GM18867 (cell line): ENCODE data around the gene TMEM72.

Experiments used
- ATAC-seq: cut with Tn5 transposase; IDR thresholded peaks from one replicate; pipeline ENCODE4 v1.9.1; 2021; ENCODE audit warnings: mild to moderate bottlenecking, moderate library complexity; ENCODE audit not compliant: unreplicated experiment

Gene TMEM72

GRCh38 chr10:44933451-44934321 lies 22.5 kb downstream of the TMEM72 start:
- no peak for ATAC-seq

- ATAC-seq = no peak
Measured at GRCh38 chr10:44934416-44935200, 23.5 kb downstream of the TMEM72 start.

- ATAC-seq = no peak
Measured at GRCh38 chr10:44935201-44935965, 24.2 kb downstream of the TMEM72 start.

- no peak for ATAC-seq
Measured at GRCh38 chr10:44935966-44936295, 24.8 kb downstream of the TMEM72 start.

GRCh38 chr10:44936314-44936975 lies 25.3 kb downstream of the TMEM72 start:
- no peak for ATAC-seq

- no peak for ATAC-seq
Measured at GRCh38 chr10:44937196-44938005, 26.3 kb downstream of the TMEM72 start.

GRCh38 chr10:44938956-44939355 lies 27.8 kb downstream of the TMEM72 start:
- ATAC-seq = no peak

GRCh38 chr10:44939691-44940401 lies 28.7 kb downstream of the TMEM72 start:
- ATAC-seq = no peak

- ATAC-seq = no peak
Measured at GRCh38 chr10:44944354-44944753, 33.2 kb downstream of the TMEM72 start.

- peak; percentile 63 for ATAC-seq
Measured at GRCh38 chr10:44946205-44946604, 35.1 kb downstream of the TMEM72 start.

- peak; percentile 47 for ATAC-seq
Measured at GRCh38 chr10:44947371-44948152, 36.4 kb downstream of the TMEM72 start.

GRCh38 chr10:44948642-44949041 lies 37.5 kb downstream of the TMEM72 start:
- ATAC-seq = no peak

- no peak for ATAC-seq
Measured at GRCh38 chr10:44949127-44949802, 38.1 kb downstream of the TMEM72 start.

- ATAC-seq = no peak
Measured at GRCh38 chr10:44949915-44950314, 38.8 kb downstream of the TMEM72 start.

GRCh38 chr10:44950326-44951225 lies 39.4 kb downstream of the TMEM72 start:
- no peak for ATAC-seq

- ATAC-seq = no peak
Measured at GRCh38 chr10:44951576-44952226, 40.6 kb downstream of the TMEM72 start.
